Activated CD8-positive, alpha-beta T cell treated with anti-CD3 and anti-CD28 coated beads for 36 hours (primary cell): ENCODE measurements around the gene SKAP1. TPM values are rescaled to one million over a fixed set of nuclear protein-coding genes. Genes with fewer than 3 reads are reported as not detected.

Source experiments
- ATAC-seq: fragments of 200-7000 bp; cut with Tn5 transposase; one replicate; pipeline ENCODE4 v1.10.0; 2021; ENCODE audit warnings: mild to moderate bottlenecking, moderate library complexity
- CTCF ChIA-PET: fragments of 350-600 bp; sonication (Branson Sonifier 250); formaldehyde crosslinking; loops from one replicate; lab custom pipeline; 2021; ENCODE audit warnings: antibody characterized with exemption; lab: Charles Lee
- POLR2A ChIA-PET: fragments of 350-600 bp; sonication (Branson Sonifier 250); formaldehyde crosslinking; loops from one replicate; lab custom pipeline; 2021; ENCODE audit warnings: antibody characterized with exemption; lab: Charles Lee
- DNase-seq: peaks from one replicate; pipeline ENCODE4 v3.0.0-alpha.2; 2020
- H3K27ac Mint-ChIP-seq: one replicate; pipeline ENCODE4 v1.8.0; 2021; ENCODE audit warnings: mild to moderate bottlenecking, mixed read lengths
- H3K27me3 Mint-ChIP-seq: one replicate; pipeline ENCODE4 v1.8.0; 2021; ENCODE audit warnings: mixed read lengths
- H3K36me3 Mint-ChIP-seq: one replicate; pipeline ENCODE4 v1.8.0; 2021; ENCODE audit warnings: low read depth, mixed read lengths
- H3K4me1 Mint-ChIP-seq: one replicate; pipeline ENCODE4 v1.8.0; 2021; ENCODE audit warnings: low read depth, mixed read lengths
- H3K4me3 Mint-ChIP-seq: one replicate; pipeline ENCODE4 v1.8.0; 2021; ENCODE audit warnings: mild to moderate bottlenecking, moderate library complexity, mixed read lengths
- H3K9me3 Mint-ChIP-seq: one replicate; pipeline ENCODE4 v1.8.0; 2021; ENCODE audit warnings: mixed read lengths
- intact Hi-C: fragments of 100-400 bp; cut with micrococcal nuclease; formaldehyde crosslinking; loops from one replicate; pipeline ENCODE4 v1.10.0; 2022
- total RNA-seq, 2 experiments: library from RNA; stranded (reverse); gene quantifications; one replicate each; pipeline ENCODE4 v1.2.3, GENCODE V29; 2021
- TF ChIP-seq, protein P1 (sequence below): fragments of 200-600 bp; IDR thresholded peaks from one replicate; pipeline ENCODE4 v1.8.0; 2022; ENCODE audit warnings: antibody characterized with exemption, mild to moderate bottlenecking

The SKAP1 gene
- total RNA-seq, 2 experiments from 2014 or later = 73.9 to 81.3 TPM

DNA sequence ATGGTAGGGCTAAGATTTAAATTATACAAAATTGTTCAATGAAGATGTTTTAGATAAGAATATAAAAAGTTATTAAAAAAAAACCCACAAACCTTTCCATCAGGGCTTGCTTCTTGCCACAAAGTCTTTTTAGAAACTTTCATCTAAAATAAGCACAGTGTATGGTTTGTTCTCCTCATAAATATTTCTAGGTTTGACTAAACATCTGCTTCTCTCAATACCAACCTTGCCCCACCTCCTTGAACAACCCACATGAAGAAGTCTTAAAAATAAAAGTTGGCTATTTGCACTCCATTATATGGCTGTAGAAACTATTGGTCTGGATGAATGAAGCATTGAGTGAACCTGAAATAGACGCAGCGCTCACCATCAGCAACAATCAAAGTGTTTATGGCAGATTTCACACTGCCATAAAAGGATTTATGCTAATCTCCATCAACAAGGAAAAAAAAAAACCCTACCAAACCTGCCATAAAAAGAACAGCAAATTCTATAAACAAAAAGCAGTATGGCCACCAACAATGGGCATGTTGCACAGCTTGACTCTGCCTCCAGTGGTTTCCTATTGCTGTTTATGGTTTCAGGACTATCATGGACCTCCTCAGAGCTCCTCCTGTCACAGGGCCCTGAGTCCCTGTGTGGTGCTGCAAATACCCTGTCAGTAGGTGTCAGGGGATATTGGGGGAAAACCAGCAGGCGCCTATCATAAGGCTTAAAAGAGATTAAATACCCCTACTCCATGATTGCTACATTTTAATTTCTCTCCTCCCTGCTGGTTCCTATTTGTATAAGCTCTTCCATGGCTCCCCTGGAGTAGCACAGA lies 284.8 kb downstream of the SKAP1 start:
- TF ChIP-seq, protein P1, sequence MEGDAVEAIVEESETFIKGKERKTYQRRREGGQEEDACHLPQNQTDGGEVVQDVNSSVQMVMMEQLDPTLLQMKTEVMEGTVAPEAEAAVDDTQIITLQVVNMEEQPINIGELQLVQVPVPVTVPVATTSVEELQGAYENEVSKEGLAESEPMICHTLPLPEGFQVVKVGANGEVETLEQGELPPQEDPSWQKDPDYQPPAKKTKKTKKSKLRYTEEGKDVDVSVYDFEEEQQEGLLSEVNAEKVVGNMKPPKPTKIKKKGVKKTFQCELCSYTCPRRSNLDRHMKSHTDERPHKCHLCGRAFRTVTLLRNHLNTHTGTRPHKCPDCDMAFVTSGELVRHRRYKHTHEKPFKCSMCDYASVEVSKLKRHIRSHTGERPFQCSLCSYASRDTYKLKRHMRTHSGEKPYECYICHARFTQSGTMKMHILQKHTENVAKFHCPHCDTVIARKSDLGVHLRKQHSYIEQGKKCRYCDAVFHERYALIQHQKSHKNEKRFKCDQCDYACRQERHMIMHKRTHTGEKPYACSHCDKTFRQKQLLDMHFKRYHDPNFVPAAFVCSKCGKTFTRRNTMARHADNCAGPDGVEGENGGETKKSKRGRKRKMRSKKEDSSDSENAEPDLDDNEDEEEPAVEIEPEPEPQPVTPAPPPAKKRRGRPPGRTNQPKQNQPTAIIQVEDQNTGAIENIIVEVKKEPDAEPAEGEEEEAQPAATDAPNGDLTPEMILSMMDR = no peak
- Mint-ChIP-seq H3K27ac (no peak overlapping the region), H3K4me1 (peaks cover 18% of the 10 kb centered on the region), H3K9me3 (no peaks in the 10 kb centered on the region), H3K4me3 (no peak overlapping the region), H3K27me3 (no peaks in the 10 kb centered on the region), H3K36me3 (peaks cover 16% of the 10 kb centered on the region)
- ChIA-PET POLR2A (no interaction called here), CTCF (interaction anchor here (1.5 kb wide), 1 partner anchor 11 kb away, joined by 4 read pairs; no protein-coding TSS in a partner anchor)
- ATAC-seq (no peak), DNase-seq (no peak)
- intact Hi-C loops = no loop called here

DNA sequence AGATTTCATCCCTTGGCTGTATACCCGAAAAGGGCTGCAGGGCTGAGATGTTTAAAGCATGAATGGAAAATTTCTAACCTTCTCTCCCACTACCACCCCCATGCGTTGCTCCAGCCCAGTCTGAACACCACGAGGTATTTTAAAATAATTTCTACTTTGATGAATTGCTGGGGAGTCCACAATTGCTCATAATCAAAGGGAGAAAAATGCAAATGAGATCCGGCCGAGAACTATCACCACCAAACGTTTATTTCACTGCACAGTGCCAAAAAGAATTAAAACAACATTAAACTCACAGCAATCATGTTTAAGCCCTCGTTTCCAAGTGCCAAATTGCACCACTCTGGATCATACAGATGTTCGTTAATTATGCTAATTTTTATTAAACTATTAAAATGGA lies 285.8 kb downstream of the SKAP1 start:
- POLR2A ChIA-PET = no interaction called here
- DNase-seq (no peak), ATAC-seq (no peak)
- TF ChIP-seq, protein P1 = no peak
- Mint-ChIP-seq H3K27ac (no peak overlapping the region), H3K4me1 (peaks cover 25% of the 10 kb centered on the region), H3K9me3 (no peaks in the 10 kb centered on the region), H3K36me3 (peaks cover 20% of the 10 kb centered on the region), H3K27me3 (no peaks in the 10 kb centered on the region), H3K4me3 (no peak overlapping the region)
- intact Hi-C loops = no loop called here
- CTCF ChIA-PET = interaction anchor here (1.1 to 1.5 kb wide), 2 partner anchors 12 to 15 kb away, joined by 3 to 4 read pairs; no protein-coding TSS in a partner anchor

DNA sequence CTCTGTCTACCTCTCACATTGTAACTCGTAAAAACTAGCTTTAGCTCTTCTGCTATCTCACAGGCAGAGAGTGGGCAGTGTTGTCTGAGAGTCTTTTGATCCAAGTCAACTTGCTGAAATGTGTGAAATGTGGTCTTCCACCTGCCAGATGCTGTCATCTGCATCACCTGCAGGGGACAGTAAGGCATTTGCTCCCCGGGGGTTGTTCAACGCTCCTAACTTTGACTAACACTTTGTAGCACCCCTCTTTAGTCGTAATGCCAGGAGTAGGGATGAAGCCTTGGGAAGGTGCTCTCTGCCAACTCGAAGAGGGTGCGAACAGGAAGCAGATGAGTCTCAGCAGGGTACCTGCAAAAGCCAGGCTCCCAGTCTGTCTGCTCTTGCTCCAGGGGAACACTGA lies 286.4 kb downstream of the SKAP1 start:
- H3K27ac Mint-ChIP-seq = peak overlapping the region; percentile 5
- no peaks in the 10 kb centered on the region for H3K9me3 Mint-ChIP-seq
- TF ChIP-seq, protein P1 = no peak
- intact Hi-C loops = no loop called here
- ChIA-PET POLR2A (no interaction called here), CTCF (interaction anchor here (0.6 to 1.2 kb wide), 3 partner anchors 10 to 64 kb away, joined by 3 to 4 read pairs (median 3); no protein-coding TSS in a partner anchor)
- H3K4me3 Mint-ChIP-seq = no peak overlapping the region
- H3K36me3 Mint-ChIP-seq = peaks cover 20% of the 10 kb centered on the region
- DNase-seq (no peak), ATAC-seq (peak; percentile 35)
- H3K4me1 Mint-ChIP-seq = peaks cover 25% of the 10 kb centered on the region
- H3K27me3 Mint-ChIP-seq = no peaks in the 10 kb centered on the region

DNA sequence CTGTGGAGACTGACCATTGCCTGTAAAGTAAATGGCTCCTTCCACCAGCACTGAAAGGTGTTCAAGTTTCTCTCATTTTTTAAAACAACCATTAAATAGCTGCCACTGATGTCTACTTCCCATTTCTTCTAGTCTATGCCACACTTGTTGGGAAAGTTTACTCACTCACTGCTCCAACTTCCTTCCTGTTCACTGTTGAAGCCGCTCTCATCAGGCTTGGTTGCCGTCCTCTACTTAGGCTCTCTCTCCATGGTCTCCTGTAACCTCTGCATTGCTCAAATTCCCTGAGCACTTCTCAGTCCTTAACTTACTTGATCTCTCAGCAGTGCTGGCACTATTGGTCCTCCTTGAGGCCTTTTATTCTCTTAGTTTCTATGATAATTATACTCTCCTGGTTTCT lies 290.1 kb downstream of the SKAP1 start:
- Mint-ChIP-seq H3K9me3 (no peaks in the 10 kb centered on the region), H3K27ac (peak overlapping the region; percentile 42), H3K4me3 (no peak overlapping the region), H3K4me1 (peaks cover 22% of the 10 kb centered on the region), H3K36me3 (peaks cover 18% of the 10 kb centered on the region), H3K27me3 (no peaks in the 10 kb centered on the region)
- POLR2A ChIA-PET = no interaction called here
- ATAC-seq (peak; percentile 40), DNase-seq (no peak)
- intact Hi-C loops = no loop called here
- CTCF ChIA-PET = interaction anchor here (1.2 to 3.8 kb wide), 3 partner anchors 42 to 113 kb away, joined by 3 to 11 read pairs (median 3); no protein-coding TSS in a partner anchor
- TF ChIP-seq, protein P1 = no peak

DNA sequence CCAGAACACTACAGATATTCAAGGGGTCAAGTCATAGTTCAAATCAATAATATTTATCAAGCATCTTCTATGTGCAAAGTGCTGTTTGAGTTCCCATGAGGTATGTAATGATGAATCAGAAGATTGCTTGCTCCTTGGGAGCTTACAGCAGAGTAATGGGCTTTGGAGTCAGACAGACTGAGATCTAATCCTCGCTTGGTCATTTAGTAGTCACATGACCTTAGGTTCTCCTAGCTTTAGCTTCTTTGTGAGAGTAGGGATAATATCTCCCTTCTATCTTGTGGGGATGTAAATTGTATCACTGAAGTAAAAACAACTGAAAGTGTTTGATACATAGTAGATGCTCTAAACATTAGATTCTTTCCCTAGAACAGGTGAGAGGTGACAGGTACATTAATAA lies 292.4 kb downstream of the SKAP1 start:
- intact Hi-C loops = no loop called here
- ChIA-PET CTCF (interaction anchor here (0.9 to 3.8 kb wide), 3 partner anchors 57 to 480 kb away, joined by 3 to 11 read pairs (median 3); no protein-coding TSS in a partner anchor), POLR2A (interaction anchor here (0.6 kb wide), 1 partner anchor 711 kb away, joined by 3 read pairs; no protein-coding TSS in a partner anchor)
- peaks cover 14% of the 10 kb centered on the region for H3K4me1 Mint-ChIP-seq
- H3K36me3 Mint-ChIP-seq = peaks cover 18% of the 10 kb centered on the region
- TF ChIP-seq, protein P1 = no peak
- ATAC-seq (no peak), DNase-seq (no peak)
- no peaks in the 10 kb centered on the region for H3K9me3 Mint-ChIP-seq
- no peak overlapping the region for H3K4me3 Mint-ChIP-seq
- no peaks in the 10 kb centered on the region for H3K27me3 Mint-ChIP-seq
- H3K27ac Mint-ChIP-seq = no peak overlapping the region
